A549 (cell line): ENCODE measurements around the gene SV2C. TPM values are rescaled to one million over a fixed set of nuclear protein-coding genes. Genes with fewer than 3 reads are reported as not detected.

Experiments used
- ATAC-seq, 2 experiments: fragments of 200-7000 bp in 1 of 2; fragments of >200 bp in 1 of 2; cut with Nextera tagmentation in 1 of 2; cut with Tn5 transposase in 1 of 2; 3 replicates each; pipeline versions ENCODE4 v1.8.0 to v1.9.1; 2018 to 2020; ENCODE audit warnings: mild to moderate bottlenecking in 1 of 2, moderate library complexity in 1 of 2
- CTCF ChIA-PET: fragments of 300-600 bp; sonication (Branson Sonifier 250); formaldehyde crosslinking; extraction: SDS; loops from one replicate; lab custom pipeline; 2021; ENCODE audit warnings: antibody characterized with exemption, inconsistent platforms; lab: Yijun Ruan, JAX
- POLR2A ChIA-PET: fragments of 350-600 bp; formaldehyde crosslinking; extraction: SDS; loops from one replicate; lab custom pipeline; 2021; ENCODE audit warnings: antibody characterized with exemption, inconsistent platforms; lab: Yijun Ruan, JAX
- DNase-seq, 2 experiments: peaks; one replicate each; pipeline versions ENCODE4 v3.0.0 to v3.0.0-alpha.2; 2011 to 2016; ENCODE audit warnings: low read depth in 1 of 2, low spot score in 1 of 2
- FAIRE-seq: peaks from 2 replicates; lab custom pipeline; 2011; peaks lifted over from hg19 to GRCh38; lab: Jason Lieb, UNC
- H3K27ac ChIP-seq, 2 experiments: fragments of >200 bp; sonication (Bioruptor Twin); formaldehyde crosslinking; 3 replicates each; pipeline ENCODE4 v1.5.1; 2016 to 2017
- H3K4me1 ChIP-seq: fragments of >200 bp; sonication (Bioruptor Twin); formaldehyde crosslinking; 3 replicates; pipeline ENCODE4 v1.6.1; 2016
- H3K4me2 ChIP-seq: fragments of >200 bp; sonication (Bioruptor Twin); formaldehyde crosslinking; 3 replicates; pipeline ENCODE4 v1.6.1; 2016
- H3K4me3 ChIP-seq: fragments of >200 bp; sonication (Bioruptor Twin); formaldehyde crosslinking; 3 replicates; pipeline ENCODE4 v1.5.1; 2016
- H3K9me3 ChIP-seq: fragments of >200 bp; sonication (Bioruptor Twin); formaldehyde crosslinking; 3 replicates; pipeline ENCODE4 v1.6.1; 2016
- CBX8 ChIP-seq: fragments of 200-600 bp; sonication (generic); IDR thresholded peaks from 2 replicates; pipeline ENCODE4 v1.6.1; 2016
- CEBPB ChIP-seq, 2 experiments: fragments of >200 bp in 1 of 2; sonication (Bioruptor Twin) in 1 of 2; formaldehyde crosslinking in 1 of 2; IDR thresholded peaks; 2 replicates each; pipeline ENCODE4 v1.6.1; 2012 to 2016
- CHD2 ChIP-seq: fragments of 150-350 bp; IDR thresholded peaks from 2 replicates; pipeline ENCODE4 v1.6.1; 2014; ENCODE audit warnings: low read length; ENCODE audit not compliant: partially characterized antibody
- EHF ChIP-seq: fragments of 250-450 bp; sonication (Bioruptor Pico); IDR thresholded peaks from 2 replicates; pipeline ENCODE4 v1.5.0; 2020; ENCODE audit warnings: mild to moderate bottlenecking
- ESRRA ChIP-seq: fragments of 150-350 bp; IDR thresholded peaks from 2 replicates; pipeline ENCODE4 v1.6.1; 2014; ENCODE audit warnings: mild to moderate bottlenecking, low read length, borderline replicate concordance
- FOXS1 ChIP-seq: fragments of 250-450 bp; sonication (Bioruptor Pico); IDR thresholded peaks from 2 replicates; pipeline ENCODE4 v1.5.0; 2020; ENCODE audit warnings: mild to moderate bottlenecking, moderate library complexity
- HEYL ChIP-seq: fragments of 250-450 bp; sonication (Bioruptor Pico); IDR thresholded peaks from 2 replicates; pipeline ENCODE4 v1.8.0; 2021; ENCODE audit warnings: mild to moderate bottlenecking, moderate library complexity
- JUN ChIP-seq, 2 experiments: fragments of >200 bp; sonication (Bioruptor Twin); formaldehyde crosslinking; IDR thresholded peaks; 2 replicates in 1 of 2; 3 replicates in 1 of 2; pipeline ENCODE4 v1.6.1; 2016 to 2017
- KDM1A ChIP-seq: fragments of 200-600 bp; sonication (generic); IDR thresholded peaks from 2 replicates; pipeline ENCODE4 v1.6.1; 2016; ENCODE audit warnings: low read depth, mild to moderate bottlenecking
- MAZ ChIP-seq: fragments of 150-350 bp; IDR thresholded peaks from 2 replicates; pipeline ENCODE4 v1.6.1; 2014; ENCODE audit warnings: antibody characterized with exemption, low read depth, low read length, borderline replicate concordance
- MYC ChIP-seq: IDR thresholded peaks from 2 replicates; pipeline ENCODE4 v1.6.1; 2012; ENCODE audit warnings: mild to moderate bottlenecking, inconsistent platforms, low read length, improper control_type of control experiment, borderline replicate concordance
- PHF8 ChIP-seq: fragments of 200-600 bp; sonication (generic); IDR thresholded peaks from 2 replicates; pipeline ENCODE4 v1.6.1; 2016; ENCODE audit warnings: low read depth, mild to moderate bottlenecking, antibody characterized with exemption, moderate library complexity, borderline replicate concordance
- RARB ChIP-seq: fragments of 250-450 bp; sonication (Bioruptor Pico); IDR thresholded peaks from 2 replicates; pipeline ENCODE4 v1.8.0; 2021; ENCODE audit warnings: mild to moderate bottlenecking, moderate library complexity
- RCOR1 ChIP-seq: fragments of 150-350 bp; IDR thresholded peaks from 2 replicates; pipeline ENCODE4 v1.6.1; 2014; ENCODE audit warnings: antibody characterized with exemption, low read length, low read depth
- RFX5 ChIP-seq: fragments of 450-650 bp; IDR thresholded peaks from 2 replicates; pipeline ENCODE4 v1.7.1; 2014; ENCODE audit warnings: antibody characterized with exemption, mild to moderate bottlenecking, moderate library complexity
- RNF2 ChIP-seq: fragments of 200-600 bp; sonication (generic); IDR thresholded peaks from 2 replicates; pipeline ENCODE4 v1.6.1; 2016; ENCODE audit warnings: low read depth, mild to moderate bottlenecking, antibody characterized with exemption, moderate library complexity, borderline replicate concordance
- SMC3 ChIP-seq: fragments of >200 bp; sonication (Bioruptor Twin); formaldehyde crosslinking; IDR thresholded peaks from 3 replicates; pipeline ENCODE4 v1.6.1; 2018; ENCODE audit warnings: inconsistent platforms
- SREBF2 ChIP-seq: fragments of 450-650 bp; IDR thresholded peaks from 2 replicates; pipeline ENCODE4 v1.6.1; 2014; ENCODE audit warnings: mild to moderate bottlenecking, moderate library complexity
- ZC3H11A ChIP-seq: fragments of 450-650 bp; IDR thresholded peaks from 2 replicates; pipeline ENCODE4 v1.6.1; 2014; ENCODE audit warnings: antibody characterized with exemption, mild to moderate bottlenecking
- ZFP36 ChIP-seq: fragments of 450-650 bp; IDR thresholded peaks from 2 replicates; pipeline ENCODE4 v1.6.1; 2014; ENCODE audit warnings: borderline replicate concordance; ENCODE audit not compliant: partially characterized antibody
- WGBS: methylation state at CpG from one replicate; pipeline ENCODE4 v1.1.6; 2017; ENCODE audit errors: missing lambda C conversion rate; 5-methylcytosine and 5-hydroxymethylcytosine counted together
- polyA plus RNA-seq, 4 experiments: library from polyadenylated mRNA; depleted of rRNA in 3 of 4; stranded (reverse); fragments of >200 nt; fragmentation: RNase III in 1 of 4; extraction: RNeasy Plus Mini Kit Qiagen cat#74134 plus additional on column Dnase treatment in 1 of 4; gene quantifications; 2 replicates in 3 of 4; 3 replicates in 1 of 4; pipeline ENCODE4 v1.2.3, GENCODE V29; 2011 to 2017
- TF ChIP-seq, protein P1 (sequence below): IDR thresholded peaks from 2 replicates; pipeline ENCODE4 v1.6.1; 2012
- TF ChIP-seq, protein P2 (sequence below): fragments of 200-600 bp; sonication (generic); IDR thresholded peaks from 2 replicates; pipeline ENCODE4 v1.6.1; 2016; ENCODE audit warnings: antibody characterized with exemption, mild to moderate bottlenecking, moderate library complexity
- TF ChIP-seq, protein P3 (sequence below): fragments of >200 bp; sonication (Bioruptor Twin); formaldehyde crosslinking; IDR thresholded peaks from 3 replicates; pipeline ENCODE4 v1.6.1; 2016
- TF ChIP-seq, protein P4 (sequence below): fragments of 450-650 bp; IDR thresholded peaks from 2 replicates; pipeline ENCODE4 v1.6.1; 2014; ENCODE audit warnings: antibody characterized with exemption
- TF ChIP-seq, protein P5 (sequence below): fragments of 250-450 bp; sonication (Bioruptor Pico); IDR thresholded peaks from 2 replicates; pipeline ENCODE4 v1.5.0; 2020; ENCODE audit warnings: low read depth, mild to moderate bottlenecking, moderate library complexity
- TF ChIP-seq, protein P6 (sequence below): fragments of >200 bp; sonication (Bioruptor Twin); formaldehyde crosslinking; IDR thresholded peaks from 2 replicates; pipeline ENCODE4 v1.6.1; 2016

Gene SV2C
- polyA plus RNA-seq, 2 of the 4 experiments (the other 2 are of a cell fraction): not detected

DNA sequence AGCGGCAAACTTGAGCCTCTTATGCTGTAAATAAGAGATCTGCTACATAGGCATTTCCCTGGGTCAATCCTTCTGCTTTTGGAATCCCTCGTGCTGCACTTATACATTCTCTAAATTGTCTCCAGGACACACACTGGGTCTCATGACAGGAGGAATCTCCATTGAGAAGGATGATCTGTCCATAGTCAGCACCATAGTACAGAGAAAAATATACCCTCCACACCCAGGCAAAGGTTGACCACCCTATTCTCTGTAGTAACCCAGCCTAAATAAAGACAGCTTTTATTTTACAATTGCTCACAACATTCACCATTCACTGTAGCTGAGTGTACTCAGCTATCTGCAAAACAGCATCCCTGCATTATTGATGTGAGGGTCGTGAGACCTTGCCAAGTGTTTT lies 111.2 kb downstream of the SV2C start:
- Histone ChIP-seq H3K4me1 (no peaks in the 10 kb centered on the region), H3K27ac (no peak overlapping the region)
- no peak for FAIRE-seq
- no peak for ATAC-seq
- TF ChIP-seq CHD2 (no peak), RFX5 (no peak), FOXS1 (CRISPR knock-in tag) (no peak), PHF8 (no peak), RNF2 (no peak), RCOR1 (no peak), JUN (IDR thresholded peaks at IDR 0.05) (no peak), HEYL (CRISPR knock-in tag) (no peak)
- TF ChIP-seq, protein P1, sequence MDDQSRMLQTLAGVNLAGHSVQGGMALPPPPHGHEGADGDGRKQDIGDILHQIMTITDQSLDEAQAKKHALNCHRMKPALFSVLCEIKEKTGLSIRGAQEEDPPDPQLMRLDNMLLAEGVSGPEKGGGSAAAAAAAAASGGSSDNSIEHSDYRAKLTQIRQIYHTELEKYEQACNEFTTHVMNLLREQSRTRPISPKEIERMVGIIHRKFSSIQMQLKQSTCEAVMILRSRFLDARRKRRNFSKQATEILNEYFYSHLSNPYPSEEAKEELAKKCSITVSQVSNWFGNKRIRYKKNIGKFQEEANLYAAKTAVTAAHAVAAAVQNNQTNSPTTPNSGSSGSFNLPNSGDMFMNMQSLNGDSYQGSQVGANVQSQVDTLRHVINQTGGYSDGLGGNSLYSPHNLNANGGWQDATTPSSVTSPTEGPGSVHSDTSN: no peak
- TF ChIP-seq, protein P2, sequence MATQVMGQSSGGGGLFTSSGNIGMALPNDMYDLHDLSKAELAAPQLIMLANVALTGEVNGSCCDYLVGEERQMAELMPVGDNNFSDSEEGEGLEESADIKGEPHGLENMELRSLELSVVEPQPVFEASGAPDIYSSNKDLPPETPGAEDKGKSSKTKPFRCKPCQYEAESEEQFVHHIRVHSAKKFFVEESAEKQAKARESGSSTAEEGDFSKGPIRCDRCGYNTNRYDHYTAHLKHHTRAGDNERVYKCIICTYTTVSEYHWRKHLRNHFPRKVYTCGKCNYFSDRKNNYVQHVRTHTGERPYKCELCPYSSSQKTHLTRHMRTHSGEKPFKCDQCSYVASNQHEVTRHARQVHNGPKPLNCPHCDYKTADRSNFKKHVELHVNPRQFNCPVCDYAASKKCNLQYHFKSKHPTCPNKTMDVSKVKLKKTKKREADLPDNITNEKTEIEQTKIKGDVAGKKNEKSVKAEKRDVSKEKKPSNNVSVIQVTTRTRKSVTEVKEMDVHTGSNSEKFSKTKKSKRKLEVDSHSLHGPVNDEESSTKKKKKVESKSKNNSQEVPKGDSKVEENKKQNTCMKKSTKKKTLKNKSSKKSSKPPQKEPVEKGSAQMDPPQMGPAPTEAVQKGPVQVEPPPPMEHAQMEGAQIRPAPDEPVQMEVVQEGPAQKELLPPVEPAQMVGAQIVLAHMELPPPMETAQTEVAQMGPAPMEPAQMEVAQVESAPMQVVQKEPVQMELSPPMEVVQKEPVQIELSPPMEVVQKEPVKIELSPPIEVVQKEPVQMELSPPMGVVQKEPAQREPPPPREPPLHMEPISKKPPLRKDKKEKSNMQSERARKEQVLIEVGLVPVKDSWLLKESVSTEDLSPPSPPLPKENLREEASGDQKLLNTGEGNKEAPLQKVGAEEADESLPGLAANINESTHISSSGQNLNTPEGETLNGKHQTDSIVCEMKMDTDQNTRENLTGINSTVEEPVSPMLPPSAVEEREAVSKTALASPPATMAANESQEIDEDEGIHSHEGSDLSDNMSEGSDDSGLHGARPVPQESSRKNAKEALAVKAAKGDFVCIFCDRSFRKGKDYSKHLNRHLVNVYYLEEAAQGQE: no peak
- TF ChIP-seq, protein P3, sequence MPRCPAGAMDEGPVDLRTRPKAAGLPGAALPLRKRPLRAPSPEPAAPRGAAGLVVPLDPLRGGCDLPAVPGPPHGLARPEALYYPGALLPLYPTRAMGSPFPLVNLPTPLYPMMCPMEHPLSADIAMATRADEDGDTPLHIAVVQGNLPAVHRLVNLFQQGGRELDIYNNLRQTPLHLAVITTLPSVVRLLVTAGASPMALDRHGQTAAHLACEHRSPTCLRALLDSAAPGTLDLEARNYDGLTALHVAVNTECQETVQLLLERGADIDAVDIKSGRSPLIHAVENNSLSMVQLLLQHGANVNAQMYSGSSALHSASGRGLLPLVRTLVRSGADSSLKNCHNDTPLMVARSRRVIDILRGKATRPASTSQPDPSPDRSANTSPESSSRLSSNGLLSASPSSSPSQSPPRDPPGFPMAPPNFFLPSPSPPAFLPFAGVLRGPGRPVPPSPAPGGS: no peak
- TF ChIP-seq, all 56 proteins: peak for 0
- WGBS: 5% methylated on average over 3 of the region's 3 CpGs
- CTCF ChIA-PET: interaction anchor here (3.2 kb wide), 1 partner anchor 19 kb away, joined by 14 read pairs; no protein-coding TSS in a partner anchor
- DNase-seq: no peak
- Histone ChIP-seq H3K4me3 (no peak overlapping the region), H3K4me2 (no peak overlapping the region), H3K9me3 (no peaks in the 10 kb centered on the region)
- POLR2A ChIA-PET: no interaction called here

DNA sequence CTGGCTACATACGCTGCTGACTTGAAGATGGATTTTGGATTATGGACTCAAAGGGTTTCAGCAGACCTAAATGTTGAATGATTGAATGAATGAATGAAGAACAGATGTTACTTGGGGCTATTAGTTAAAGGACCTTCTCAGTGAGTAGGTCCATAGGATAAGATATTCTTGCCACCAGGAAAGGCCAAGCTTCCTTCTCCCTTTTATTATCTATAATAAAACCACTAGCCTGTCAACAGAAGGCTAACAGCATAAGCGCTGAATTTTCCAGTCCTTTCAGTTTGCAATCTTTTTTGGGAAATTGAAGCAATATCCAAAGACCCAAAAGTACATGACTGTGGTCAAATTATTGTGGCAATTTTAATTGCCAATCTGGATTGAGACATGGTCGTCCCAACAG lies 113.3 kb downstream of the SV2C start:
- DNase-seq (no peak), FAIRE-seq (no peak), ATAC-seq (no peak)
- Histone ChIP-seq H3K4me3 (no peak overlapping the region), H3K4me1 (no peaks in the 10 kb centered on the region), H3K4me2 (no peak overlapping the region), H3K9me3 (no peaks in the 10 kb centered on the region), H3K27ac (no peak overlapping the region)
- 32% methylated on average over 3 of the region's 3 CpGs for WGBS
- POLR2A ChIA-PET: no interaction called here
- TF ChIP-seq RFX5 (no peak), KDM1A (no peak), SREBF2 (no peak), RNF2 (no peak), ZFP36 (no peak), MAZ (no peak), ZC3H11A (no peak), CBX8 (no peak), RARB (CRISPR knock-in tag) (no peak), ESRRA (no peak), SMC3 (no peak), MYC (no peak), CEBPB (IDR thresholded peaks at IDR 0.05) (no peak), EHF (no peak)
- TF ChIP-seq, protein P4, sequence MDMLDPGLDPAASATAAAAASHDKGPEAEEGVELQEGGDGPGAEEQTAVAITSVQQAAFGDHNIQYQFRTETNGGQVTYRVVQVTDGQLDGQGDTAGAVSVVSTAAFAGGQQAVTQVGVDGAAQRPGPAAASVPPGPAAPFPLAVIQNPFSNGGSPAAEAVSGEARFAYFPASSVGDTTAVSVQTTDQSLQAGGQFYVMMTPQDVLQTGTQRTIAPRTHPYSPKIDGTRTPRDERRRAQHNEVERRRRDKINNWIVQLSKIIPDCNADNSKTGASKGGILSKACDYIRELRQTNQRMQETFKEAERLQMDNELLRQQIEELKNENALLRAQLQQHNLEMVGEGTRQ: no peak
- TF ChIP-seq, protein P5, sequence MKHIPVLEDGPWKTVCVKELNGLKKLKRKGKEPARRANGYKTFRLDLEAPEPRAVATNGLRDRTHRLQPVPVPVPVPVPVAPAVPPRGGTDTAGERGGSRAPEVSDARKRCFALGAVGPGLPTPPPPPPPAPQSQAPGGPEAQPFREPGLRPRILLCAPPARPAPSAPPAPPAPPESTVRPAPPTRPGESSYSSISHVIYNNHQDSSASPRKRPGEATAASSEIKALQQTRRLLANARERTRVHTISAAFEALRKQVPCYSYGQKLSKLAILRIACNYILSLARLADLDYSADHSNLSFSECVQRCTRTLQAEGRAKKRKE (CRISPR knock-in tag): no peak
- TF ChIP-seq, protein P3: no peak
- TF ChIP-seq, protein P6, sequence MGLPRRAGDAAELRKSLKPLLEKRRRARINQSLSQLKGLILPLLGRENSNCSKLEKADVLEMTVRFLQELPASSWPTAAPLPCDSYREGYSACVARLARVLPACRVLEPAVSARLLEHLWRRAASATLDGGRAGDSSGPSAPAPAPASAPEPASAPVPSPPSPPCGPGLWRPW: no peak
- CTCF ChIA-PET: interaction anchor here (3.2 kb wide), 1 partner anchor 21 kb away, joined by 14 read pairs; no protein-coding TSS in a partner anchor
